Globus pallidus (tissue), 1 donor: ENCODE results near the gene PSMA5.
"Not testable (repeated sequence)": the region's sequence is repeated elsewhere in the genome, so short reads cannot be mapped to it uniquely, and the experiment has no call there.

Source experiments
- DNase-seq: peaks from one replicate; pipeline ENCODE4 v3.0.0-alpha.2; 2015; ENCODE audit warnings: low spot score

Gene PSMA5

GRCh38 chr1:109432336-109432735 lies 6.1 kb upstream of the PSMA5 start:
- DNase-seq: no peak

GRCh38 chr1:109427171-109427467 lies 871 bp upstream of the PSMA5 start:
- no peak for DNase-seq

- DNase-seq: no peak
Measured at GRCh38 chr1:109425391-109426280, 612 bp downstream of the PSMA5 start.

DNA sequence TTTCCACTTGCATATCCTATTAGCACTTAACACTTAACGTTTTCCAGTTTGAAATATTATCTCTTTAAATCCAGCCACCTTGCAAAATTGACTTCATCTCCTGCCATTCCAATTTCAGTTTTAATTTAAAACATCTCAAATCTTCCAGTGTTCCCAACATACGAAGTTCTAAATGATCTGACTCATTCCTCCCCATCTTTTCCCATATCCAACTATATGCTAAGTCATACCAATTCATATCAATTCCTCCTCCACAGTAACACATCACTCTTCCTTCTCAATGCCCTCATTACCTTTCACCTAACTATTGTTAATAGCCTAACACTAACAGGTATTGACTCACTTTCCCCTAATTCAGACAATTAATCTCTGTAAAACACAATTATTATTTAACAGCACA lies 2.8 kb downstream of the PSMA5 start:
- no peak for DNase-seq

DNA sequence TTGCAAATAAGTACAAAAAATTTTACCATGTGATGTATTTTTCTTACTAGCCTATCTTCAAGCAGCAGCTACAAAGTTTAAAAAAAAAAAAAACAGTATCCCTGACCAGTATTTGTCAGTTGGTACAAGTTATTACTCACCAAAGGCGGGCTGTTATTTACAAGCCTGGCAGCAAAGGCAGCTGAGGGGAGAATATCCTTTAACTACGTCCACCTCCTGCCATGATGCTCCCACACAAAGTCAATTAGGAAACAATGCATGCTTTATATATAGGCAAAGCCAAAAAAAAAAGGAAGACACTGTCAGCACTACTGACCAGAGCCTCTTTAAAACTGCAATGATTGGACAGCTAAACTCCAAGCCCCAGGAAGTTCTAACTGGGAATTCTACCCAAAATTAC lies 13.7 kb downstream of the PSMA5 start:
- no peak for DNase-seq

DNA sequence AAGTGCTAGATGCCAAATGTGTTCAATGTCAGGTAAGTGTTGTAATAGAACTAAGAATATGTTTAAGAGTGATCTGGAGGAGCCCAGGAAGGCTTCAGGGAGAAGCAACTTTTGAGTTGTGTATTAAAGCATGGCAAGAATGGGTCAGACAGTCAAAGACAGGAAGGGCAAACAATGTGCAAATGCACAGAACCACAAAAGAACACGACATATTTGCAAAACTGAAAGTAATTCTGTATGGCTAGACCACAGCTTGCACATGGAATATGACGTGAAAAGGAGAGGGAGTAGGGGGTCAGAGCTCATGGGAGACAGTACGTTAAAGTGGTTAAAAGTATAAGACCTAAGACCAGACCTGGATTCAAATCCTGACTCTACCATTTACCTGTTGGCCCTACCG lies 21.4 kb downstream of the PSMA5 start:
- DNase-seq: no peak

GRCh38 chr1:109402025-109402424 lies 24.2 kb downstream of the PSMA5 start:
- no peak for DNase-seq

GRCh38 chr1:109400035-109400655 lies 26.1 kb downstream of the PSMA5 start:
- DNase-seq: peak; percentile 49

GRCh38 chr1:109399326-109399957 lies 26.8 kb downstream of the PSMA5 start:
- peak; percentile 94 for DNase-seq

DNA sequence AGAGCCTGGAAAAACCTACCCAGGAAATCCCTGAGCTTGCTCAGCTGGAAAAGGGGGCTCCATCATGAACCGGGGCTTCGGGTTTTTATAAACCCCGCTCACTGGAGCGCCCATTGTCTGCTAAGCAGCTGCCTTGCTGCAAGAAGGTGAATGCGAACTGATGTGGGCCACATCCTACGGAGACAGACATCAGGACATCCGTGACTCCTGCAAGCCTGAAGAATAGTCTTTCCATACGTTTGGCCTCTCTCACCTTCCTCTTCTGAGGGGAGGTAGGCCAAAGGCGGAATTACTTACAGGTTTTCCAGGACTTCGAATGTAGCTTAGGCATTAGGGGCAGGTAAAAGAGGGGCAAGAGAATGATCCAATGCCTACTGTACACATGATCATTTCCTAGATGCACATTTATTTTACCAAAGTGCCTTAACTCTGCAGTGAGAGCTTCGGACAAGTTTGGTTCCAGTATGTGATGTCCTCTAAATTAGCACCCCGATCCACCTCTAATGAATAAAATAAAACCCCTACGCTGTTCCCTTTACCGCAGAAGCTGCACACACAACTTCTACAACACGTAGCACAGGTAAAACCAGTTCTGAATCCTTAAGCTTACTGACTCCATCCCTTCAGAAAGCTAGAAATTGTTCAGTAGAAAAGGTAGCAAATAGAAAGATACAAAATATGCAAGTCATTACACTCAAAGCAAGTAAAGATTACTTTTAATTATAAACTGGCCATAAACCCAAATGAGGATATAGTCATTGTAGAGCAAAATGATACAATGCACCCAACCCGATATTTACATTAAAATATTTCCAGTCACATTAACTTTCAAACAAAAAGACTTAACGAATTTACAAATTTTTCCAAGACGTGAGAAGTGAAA lies 27.7 kb downstream of the PSMA5 start:
- peak; percentile 60 for DNase-seq

- peak; percentile 97 for DNase-seq
Measured at GRCh38 chr1:109397581-109398342, 28.5 kb downstream of the PSMA5 start, which contains the start of gene SORT1. TSS of gene SORT1 (minus strand) at chr1:109397918. CDS start at chr1:109397892, 26 bp downstream.

DNA sequence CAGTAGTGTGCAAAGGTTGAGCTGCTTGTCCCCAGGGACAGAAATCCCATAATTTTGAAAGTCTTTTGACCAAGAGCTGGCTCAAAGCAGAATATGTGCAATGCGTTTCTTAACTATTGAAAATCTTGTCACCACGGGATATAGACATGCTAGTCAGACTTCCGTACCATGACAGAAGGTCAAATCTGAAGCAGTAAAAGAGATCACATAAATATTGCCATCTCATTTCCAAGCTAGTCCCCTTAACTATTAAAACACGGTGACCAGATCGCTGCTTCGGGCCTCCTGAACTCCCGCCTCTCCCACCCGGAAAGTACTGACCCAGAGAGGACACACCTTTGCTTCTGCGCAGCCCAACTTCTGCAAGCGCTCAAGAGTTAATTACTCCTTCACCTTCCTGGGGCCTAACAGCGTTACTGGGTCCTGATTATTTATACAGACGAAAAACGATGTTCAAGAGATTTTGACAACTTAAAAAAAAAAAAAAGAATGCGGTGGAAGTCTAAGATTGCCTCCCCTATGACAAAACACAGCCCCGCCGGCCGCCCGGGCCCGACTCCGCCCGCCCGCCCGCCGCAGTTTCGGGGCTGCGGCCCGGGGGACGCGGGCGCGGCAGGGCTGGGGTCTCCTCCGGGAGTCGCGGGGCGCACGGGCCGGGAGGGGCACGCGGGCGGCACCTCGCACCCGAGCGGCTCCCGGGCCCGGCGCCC lies 29.2 kb downstream of the PSMA5 start:
- DNase-seq: peak; percentile 38

DNA sequence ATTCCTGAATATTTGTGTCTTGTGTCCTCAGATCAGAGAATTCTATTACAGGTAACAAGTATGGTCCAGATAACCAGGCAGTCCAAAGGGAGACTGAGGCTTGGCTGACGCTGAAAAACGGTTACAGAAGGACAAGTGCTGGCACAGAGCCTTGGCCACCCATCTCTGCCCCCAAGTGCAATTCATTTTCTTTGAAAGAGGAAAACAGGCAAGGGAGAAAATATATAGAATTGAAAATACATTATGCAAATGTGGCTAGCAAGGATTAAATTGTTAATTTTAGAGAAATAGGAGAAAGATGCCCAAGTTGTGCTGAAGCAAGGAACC lies 29.8 kb downstream of the PSMA5 start:
- peak; percentile 66 for DNase-seq

GRCh38 chr1:109395602-109396512 lies 30.4 kb downstream of the PSMA5 start:
- peak; percentile 60 for DNase-seq

DNA sequence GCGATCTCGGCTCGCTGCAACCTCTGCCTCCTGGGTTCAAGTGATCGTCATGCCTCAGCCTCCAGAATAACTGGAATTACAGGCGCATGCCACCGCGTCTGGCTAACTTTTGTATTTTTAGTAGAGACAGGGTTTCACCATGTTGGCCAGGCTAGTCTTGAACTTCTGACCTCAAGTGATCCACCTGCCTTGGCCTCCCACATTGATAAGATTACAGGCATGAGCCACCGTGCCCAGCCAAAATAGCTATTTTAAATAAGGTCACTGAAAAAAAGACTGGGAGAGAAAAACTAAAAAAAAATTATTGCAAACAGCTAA lies 31.0 kb downstream of the PSMA5 start:
- not testable (repeated sequence) for DNase-seq

GRCh38 chr1:109394591-109395281 lies 31.5 kb downstream of the PSMA5 start:
- no peak for DNase-seq

DNA sequence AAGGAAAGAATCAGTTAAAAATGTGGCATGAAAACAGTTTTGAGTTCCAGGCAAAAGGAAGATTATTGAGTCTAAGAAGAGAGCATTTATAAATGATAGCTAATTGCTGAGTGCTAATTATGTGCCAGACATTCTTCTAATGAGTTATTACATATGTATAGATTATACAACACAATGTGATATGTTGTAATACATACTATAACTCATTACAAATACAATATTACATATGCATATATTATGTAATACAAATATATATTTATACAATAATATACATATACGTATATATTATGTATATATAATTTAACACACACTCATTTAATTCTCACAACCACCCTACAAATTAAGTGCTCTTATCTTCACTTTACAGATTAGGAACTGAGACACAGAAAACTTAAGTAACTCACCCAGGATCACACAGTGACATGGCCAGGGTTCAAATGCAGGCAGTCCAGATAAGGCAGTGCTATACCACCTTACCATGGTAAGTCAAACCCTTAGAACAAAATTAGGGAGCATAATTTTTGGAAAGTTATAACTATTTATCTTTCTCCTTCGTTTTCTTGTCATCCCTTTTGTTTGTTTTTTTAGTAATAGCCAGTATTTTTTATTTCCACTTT lies 32.5 kb downstream of the PSMA5 start:
- no peak for DNase-seq

GRCh38 chr1:109392788-109393616 lies 33.2 kb downstream of the PSMA5 start:
- peak; percentile 92 for DNase-seq
